ENCODE results near the gene SPINK5. TPM values are rescaled to one million over a fixed set of nuclear protein-coding genes. Genes with fewer than 3 reads are reported as not detected.

The SPINK5 gene
- not detected in 5 replicates for total RNA-seq (2022; extraction: Qiagen RNA extraction; ENCODE audit: low read depth)

GRCh38 chr5:148063861-148064260, at the start of gene SPINK5:
SPINK5 (plus strand) TSS chr5:148063980; CDS start chr5:148064045, 65 bp downstream.

GRCh38 chr5:148168246-148168645, 104.5 kb downstream of the SPINK5 start, which contains the start of gene SPINK14:
SPINK14 (plus strand) TSS chr5:148168546; CDS start chr5:148169733, 1,187 bp downstream.

Other genes starting within 250 kb of the SPINK5 start
- 0.55 to 1.0 TPM (median 0.99 TPM) in 5 replicates for gene SPINK1, start 232.3 kb upstream of the SPINK5 start, total RNA-seq (2022; extraction: Qiagen RNA extraction; ENCODE audit: low read depth)
- gene SCGB3A2, start 185.3 kb upstream of the SPINK5 start, total RNA-seq (2022; extraction: Qiagen RNA extraction; ENCODE audit: low read depth), result not detected in 5 replicates
- gene C5orf46, start 157.4 kb upstream of the SPINK5 start, total RNA-seq (2022; extraction: Qiagen RNA extraction; ENCODE audit: low read depth), result 0.29 TPM in 1 of 5 replicates, not detected in the others
- gene SPINK14, start 104.6 kb downstream of the SPINK5 start, total RNA-seq (2022; extraction: Qiagen RNA extraction; ENCODE audit: low read depth), result not detected in 5 replicates
- 0.52 to 1.7 TPM (median 0.65 TPM) in 3 of 5 replicates, not detected in the others for gene SPINK6, start 139.1 kb downstream of the SPINK5 start, total RNA-seq (2022; extraction: Qiagen RNA extraction; ENCODE audit: low read depth)
- gene MARCOL, start 174.5 kb downstream of the SPINK5 start, total RNA-seq (2022; extraction: Qiagen RNA extraction; ENCODE audit: low read depth), result not detected in 5 replicates
- not detected in 5 replicates for gene SPINK13, start 204.8 kb downstream of the SPINK5 start, total RNA-seq (2022; extraction: Qiagen RNA extraction; ENCODE audit: low read depth)
- gene SPINK7, start 248.4 kb downstream of the SPINK5 start, total RNA-seq (2022; extraction: Qiagen RNA extraction; ENCODE audit: low read depth), result not detected in 5 replicates

Measured in A549 treated with ZK216348 at 1 μM for 4 hours (cell line).